Right cardiac atrium (tissue), 5 donors: ENCODE measurements around the gene CELF4. TPM values are rescaled to one million over a fixed set of nuclear protein-coding genes. Genes with fewer than 3 reads are reported as not detected.

Experiments
- ATAC-seq, 2 donors: fragments of 200-7000 bp; cut with Tn5 transposase; one replicate each; pipeline versions ENCODE4 v1.8.0 to v1.9.1; 2020; ENCODE audit warnings: moderate library complexity in 2 of 2, mild to moderate bottlenecking in 1 of 2
- DNase-seq, 3 donors: peaks; one replicate each; pipeline ENCODE4 v3.0.0-alpha.2; 2020
- H3K27ac ChIP-seq: one replicate; pipeline ENCODE4 v1.5.1; 2013; ENCODE audit warnings: mild to moderate bottlenecking, low read length, control low read depth, moderate library complexity
- H3K27me3 ChIP-seq: one replicate; pipeline ENCODE4 v1.6.1; 2013; ENCODE audit not compliant: control insufficient read depth, insufficient read depth
- H3K4me1 ChIP-seq: one replicate; pipeline ENCODE4 v1.6.1; 2013; ENCODE audit warnings: low read length; ENCODE audit not compliant: control insufficient read depth, insufficient read depth
- H3K4me3 ChIP-seq: one replicate; pipeline ENCODE4 v1.5.1; 2013; ENCODE audit warnings: low read length, control low read depth
- H3K9me3 ChIP-seq: one replicate; pipeline ENCODE4 v1.6.1; 2013; ENCODE audit warnings: low read length; ENCODE audit not compliant: control insufficient read depth
- WGBS: extraction: QIAGEN DNeasy Blood & Tissue Kit; methylation state at CpG from one replicate; pipeline ENCODE4 v1.1.7; 2013; 5-methylcytosine and 5-hydroxymethylcytosine counted together
- intact Hi-C, 4 donors: fragments of 100-400 bp; cut with DNase I; formaldehyde crosslinking; loops; one replicate each; pipeline versions ENCODE4 v1.11.0 to v1.14.0; 2022 to 2023
- polyA plus RNA-seq: library from polyadenylated mRNA; stranded (reverse); fragments of 200-250 nt; gene quantifications from one replicate; pipeline ENCODE4 v1.2.3, GENCODE V29; 2013
- total RNA-seq, 4 donors: library from RNA; stranded (reverse); fragmentation: NEBNext Ultra II Directional; extraction: Animal tissue kit (Norgen Biotek cat#: 25700); gene quantifications; one replicate each; pipeline ENCODE4 v1.2.1, GENCODE V29; 2021
- donor health status: healthy with polysubstance abuse.
- donor health status: DM: no; HTN: yes; CAD: no.
- donor health status: DM: no; HTN: no; CAD: no.
- donor health status: DM: no; HTN: yes; CAD: no; lungs with severe emphysema.
- donor health status: DM: yes; HTN: yes; CAD: no.

Gene CELF4
- total and polyA plus RNA-seq, 5 donors = 0.79 to 1.4 (median 1.1) TPM

DNA sequence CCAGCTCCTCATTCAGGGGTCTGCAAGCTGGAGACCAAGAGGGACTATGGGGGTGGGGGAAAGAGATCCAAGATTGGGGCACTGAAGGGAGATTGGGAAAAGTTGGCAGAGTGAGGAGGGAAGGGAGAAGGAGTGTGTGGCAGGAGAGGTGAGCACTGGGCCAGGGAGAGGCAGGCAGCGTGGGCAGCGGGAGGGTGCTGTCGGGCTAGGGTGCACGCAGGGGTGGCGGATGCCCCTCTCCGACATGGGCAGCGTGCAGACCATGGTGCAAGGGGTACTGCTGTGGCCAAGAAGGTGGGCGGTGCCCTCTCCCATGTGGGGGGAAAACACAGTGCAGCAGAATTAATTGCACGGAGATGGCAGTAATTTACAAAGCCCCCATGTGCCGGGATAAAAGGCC, 74.1 kb downstream of the CELF4 start:
- no peaks in the 10 kb centered on the region for H3K27me3 ChIP-seq
- no peak overlapping the region for H3K27ac ChIP-seq
- intact Hi-C loops = no loop called here
- no peak overlapping the region for H3K4me3 ChIP-seq
- DNase-seq (no peak), ATAC-seq (no peak)
- no peaks in the 10 kb centered on the region for H3K4me1 ChIP-seq
- 77% methylated on average over 10 of the region's 10 CpGs for WGBS
- H3K9me3 ChIP-seq = no peaks in the 10 kb centered on the region

DNA sequence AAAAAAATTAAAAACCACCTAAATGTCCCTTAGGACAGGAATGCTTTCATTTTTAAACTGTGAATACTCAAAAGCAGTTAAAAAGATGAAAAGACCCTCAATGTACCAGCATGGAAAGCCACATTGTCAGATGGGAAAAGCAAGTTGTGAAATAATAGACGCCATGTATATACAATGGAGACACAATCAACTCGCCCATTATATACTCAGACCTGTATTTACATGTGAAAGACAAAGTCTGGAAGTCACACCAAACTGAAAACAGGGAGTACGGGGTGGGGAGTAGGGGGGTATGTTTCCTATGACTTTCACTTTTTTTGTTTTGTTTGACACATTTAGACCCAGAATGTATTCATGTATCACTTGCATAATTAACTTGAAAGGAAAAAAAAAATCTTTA, 75.6 kb downstream of the CELF4 start:
- intact Hi-C loops = no loop called here
- Histone ChIP-seq H3K9me3 (no peaks in the 10 kb centered on the region), H3K27ac (no peak overlapping the region), H3K4me1 (no peaks in the 10 kb centered on the region), H3K4me3 (no peak overlapping the region), H3K27me3 (no peaks in the 10 kb centered on the region)
- ATAC-seq = no peak
- DNase-seq = no peak
- WGBS = 73% methylated on average over 3 of the region's 3 CpGs

DNA sequence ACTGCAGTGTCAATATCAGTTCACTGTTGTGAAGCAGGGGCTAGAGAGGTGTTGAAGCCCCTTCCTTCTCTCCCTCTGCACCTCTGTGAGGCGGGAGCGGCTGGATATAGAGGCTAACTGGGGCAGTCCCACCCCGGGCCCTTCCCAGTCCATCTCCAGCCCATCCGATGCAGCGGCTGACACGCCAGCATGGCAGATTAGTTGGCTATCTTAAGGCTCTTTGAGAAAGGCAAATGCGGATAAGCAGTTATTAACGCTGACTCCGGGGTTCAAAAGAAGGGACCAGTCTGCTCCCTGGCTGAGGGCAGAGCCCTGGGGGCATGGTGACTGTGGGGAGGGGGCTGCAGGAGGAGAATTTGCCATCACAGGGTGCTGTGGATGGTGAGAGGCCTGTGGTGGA, 76.6 kb downstream of the CELF4 start:
- intact Hi-C loops = no loop called here
- Histone ChIP-seq H3K9me3 (no peaks in the 10 kb centered on the region), H3K4me1 (no peaks in the 10 kb centered on the region), H3K4me3 (no peak overlapping the region), H3K27ac (no peak overlapping the region), H3K27me3 (no peaks in the 10 kb centered on the region)
- 75% methylated on average over 9 of the region's 9 CpGs for WGBS
- ATAC-seq (no peak), DNase-seq (no peak)

DNA sequence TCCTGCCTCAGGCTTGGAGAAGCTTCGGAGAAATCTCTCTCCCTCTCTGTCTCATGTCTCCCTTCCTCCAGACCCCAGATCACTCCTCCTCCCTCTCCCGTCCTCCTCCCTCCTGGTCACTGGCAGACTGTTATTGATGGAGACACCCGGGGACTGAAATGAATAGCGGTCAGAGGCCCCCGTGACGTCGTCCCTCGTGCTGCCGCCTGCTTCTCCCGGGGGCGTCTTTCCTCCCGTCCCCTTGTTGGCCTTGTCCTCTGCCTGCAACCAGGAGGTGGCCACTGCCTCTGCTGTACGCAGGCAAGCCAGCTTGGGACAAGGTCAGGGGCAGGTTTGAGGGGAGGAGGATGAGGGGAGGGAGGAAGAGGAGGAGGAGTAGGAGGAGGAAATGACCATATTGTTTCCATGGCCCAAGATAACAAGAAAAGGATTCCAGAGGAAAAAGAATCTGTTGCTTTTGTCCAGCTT, 78.2 kb downstream of the CELF4 start:
- Histone ChIP-seq H3K4me1 (no peaks in the 10 kb centered on the region), H3K9me3 (no peaks in the 10 kb centered on the region), H3K27me3 (no peaks in the 10 kb centered on the region), H3K4me3 (no peak overlapping the region), H3K27ac (no peak overlapping the region)
- intact Hi-C loops = no loop called here
- peak; percentile 59 to 85 for ATAC-seq
- WGBS = 3% methylated on average over 13 of the region's 13 CpGs
- DNase-seq = peak in 1 of 3 donors; percentile 27

DNA sequence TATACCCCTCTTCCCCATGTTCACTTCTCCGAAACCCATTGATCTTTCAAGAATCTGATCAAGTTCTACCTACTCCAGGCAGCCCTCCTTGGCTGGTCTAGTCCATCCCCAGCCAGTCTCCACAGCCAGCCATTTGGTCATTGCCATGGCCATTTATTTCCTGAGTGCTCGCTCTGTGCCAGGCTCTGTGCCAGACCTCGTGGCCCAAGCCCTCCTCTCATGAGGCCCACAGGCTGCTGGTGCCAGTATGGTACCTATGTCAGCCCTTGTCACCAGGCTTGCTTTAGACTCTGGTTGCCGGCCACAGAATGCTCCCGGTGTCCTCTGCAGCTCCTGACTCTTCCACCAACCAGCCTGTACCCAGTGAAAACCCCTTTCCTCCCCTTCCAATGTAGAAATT, 78.8 kb downstream of the CELF4 start:
- WGBS = 68% methylated on average over 5 of the region's 5 CpGs
- Histone ChIP-seq H3K27ac (no peak overlapping the region), H3K4me1 (no peaks in the 10 kb centered on the region), H3K4me3 (no peak overlapping the region), H3K27me3 (no peaks in the 10 kb centered on the region), H3K9me3 (no peaks in the 10 kb centered on the region)
- intact Hi-C loops = no loop called here
- DNase-seq (no peak), ATAC-seq (no peak)

DNA sequence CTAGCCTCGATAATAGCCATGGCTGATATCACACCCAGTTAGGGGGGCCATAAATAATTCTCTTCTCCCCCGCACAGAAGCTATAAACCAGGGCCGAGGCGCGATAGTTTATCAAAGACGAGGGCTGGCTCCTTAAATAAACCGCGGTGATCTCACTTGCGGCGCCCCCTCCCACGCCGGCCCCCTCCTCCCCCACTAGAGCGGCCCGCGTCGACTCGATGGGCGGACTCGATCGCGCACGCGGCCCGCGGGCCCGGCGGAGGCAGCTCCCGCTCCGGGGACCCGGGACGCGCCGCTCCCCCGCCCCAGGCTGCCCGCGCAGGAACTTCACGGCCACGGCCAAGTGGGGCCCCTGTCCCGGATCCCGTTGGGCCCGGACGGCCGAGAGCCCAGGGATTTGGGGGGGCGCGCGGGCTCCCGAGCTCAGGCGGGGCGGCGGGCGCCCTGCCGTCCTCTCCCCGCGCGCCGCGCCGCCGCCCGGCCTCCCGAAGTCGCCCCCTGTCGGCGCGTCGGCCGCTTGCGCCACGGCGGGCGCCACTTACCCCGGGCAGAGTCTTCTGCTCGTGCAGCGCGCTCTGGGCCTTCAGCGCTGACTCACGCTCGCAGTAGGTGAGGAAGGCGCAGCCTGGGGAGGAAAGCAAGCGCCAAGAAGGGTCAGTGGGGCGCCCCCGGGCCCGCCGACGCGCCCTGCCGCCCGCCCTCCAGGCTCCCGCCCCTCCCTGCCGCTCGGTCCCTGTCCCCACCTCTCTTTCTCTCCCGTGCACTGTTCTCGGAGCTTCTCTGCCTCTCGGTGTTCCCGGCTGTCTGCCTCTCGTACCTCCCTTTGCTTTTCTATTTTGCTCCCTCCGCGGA, 80.4 kb downstream of the CELF4 start:
- Histone ChIP-seq H3K4me1 (no peaks in the 10 kb centered on the region), H3K27ac (no peak overlapping the region), H3K9me3 (no peaks in the 10 kb centered on the region), H3K4me3 (peak overlapping the region; percentile 7), H3K27me3 (no peaks in the 10 kb centered on the region)
- 2% methylated on average over 97 of the region's 98 CpGs for WGBS
- DNase-seq = peak in 2 of 3 donors; percentile 26 to 54
- intact Hi-C loops = no loop called here
- ATAC-seq = peak in 1 of 2 donors; percentile 54

DNA sequence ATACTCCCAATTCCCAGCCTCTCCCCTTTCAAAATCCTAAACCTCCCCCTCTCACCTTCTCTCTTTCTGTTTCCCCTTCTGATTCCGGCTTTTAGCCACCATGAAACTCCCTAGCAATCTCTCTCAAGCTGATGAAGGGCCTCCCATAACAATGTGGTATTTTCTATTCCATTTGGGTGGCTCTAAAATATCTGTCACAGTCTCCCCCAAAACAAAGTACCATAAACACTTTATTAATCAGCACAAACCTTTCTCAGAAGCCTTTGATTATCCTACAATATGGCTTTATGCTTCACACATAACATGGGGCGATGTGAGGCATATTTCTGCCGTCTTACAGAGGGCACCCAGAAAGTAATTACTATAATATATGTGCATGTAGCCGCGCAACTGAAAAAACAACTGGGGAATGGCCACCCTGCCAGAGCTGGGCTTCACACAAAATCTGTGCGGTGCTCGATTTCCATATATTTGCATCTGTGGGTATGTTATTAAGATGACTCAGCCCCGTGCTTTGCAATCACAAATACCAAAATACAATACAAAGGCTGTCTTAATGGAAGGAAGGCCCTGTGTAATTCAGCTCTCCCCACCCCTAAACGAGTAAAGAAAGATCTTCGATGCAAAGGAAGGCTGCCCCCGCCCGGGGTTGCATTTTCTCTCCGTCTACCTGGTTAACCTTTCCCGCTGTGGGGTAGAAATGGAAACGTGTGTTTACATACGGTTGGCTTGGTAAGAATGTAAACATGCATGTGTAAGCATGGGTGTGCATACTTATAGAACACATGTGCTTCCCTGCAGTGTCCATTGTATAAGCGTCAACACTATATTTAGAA, 81.4 kb downstream of the CELF4 start:
- DNase-seq (no peak), ATAC-seq (no peak)
- Histone ChIP-seq H3K4me3 (no peak overlapping the region), H3K27me3 (no peaks in the 10 kb centered on the region), H3K9me3 (no peaks in the 10 kb centered on the region), H3K4me1 (no peaks in the 10 kb centered on the region), H3K27ac (no peak overlapping the region)
- 31% methylated on average over 17 of the region's 17 CpGs for WGBS
- intact Hi-C loops = no loop called here

DNA sequence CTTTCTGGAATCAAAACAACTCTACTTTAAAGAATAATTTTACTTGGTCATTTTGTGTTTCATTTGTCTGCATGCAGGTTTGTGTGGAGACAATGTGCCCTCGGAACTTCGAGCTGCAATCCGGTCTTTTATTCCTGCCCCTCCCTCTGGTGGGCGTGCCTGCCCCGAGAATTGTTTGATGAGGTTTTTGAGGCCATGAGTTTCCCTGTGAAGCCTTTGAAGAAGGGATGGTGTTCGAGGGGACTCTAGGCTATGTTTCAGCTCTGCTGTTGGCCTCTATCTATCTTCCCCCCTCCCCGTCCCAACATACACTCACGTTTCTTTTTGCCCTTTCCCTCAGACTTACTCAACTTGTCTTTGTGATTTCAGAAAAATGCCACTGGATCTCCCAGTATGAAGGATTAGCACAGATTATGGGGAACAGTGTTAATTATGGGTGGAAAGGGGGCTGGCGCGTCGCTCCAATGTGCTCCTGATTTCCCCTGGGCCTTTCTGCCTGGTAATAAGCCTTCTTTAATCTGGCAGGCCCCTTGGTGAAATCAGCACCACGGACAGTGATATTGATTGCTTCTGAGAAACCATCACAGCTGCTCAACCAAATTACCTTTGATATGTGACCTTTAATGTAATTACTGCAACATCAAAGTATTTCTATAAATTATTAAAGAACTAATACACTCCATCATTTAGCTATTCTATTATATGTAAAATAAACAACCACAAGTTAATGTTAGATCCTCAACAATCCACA, 82.2 kb downstream of the CELF4 start:
- no peak for DNase-seq
- WGBS = 47% methylated on average over 12 of the region's 12 CpGs
- Histone ChIP-seq H3K9me3 (no peaks in the 10 kb centered on the region), H3K4me1 (no peaks in the 10 kb centered on the region), H3K27me3 (no peaks in the 10 kb centered on the region), H3K27ac (no peak overlapping the region), H3K4me3 (no peak overlapping the region)
- no peak for ATAC-seq
- intact Hi-C loops = no loop called here

DNA sequence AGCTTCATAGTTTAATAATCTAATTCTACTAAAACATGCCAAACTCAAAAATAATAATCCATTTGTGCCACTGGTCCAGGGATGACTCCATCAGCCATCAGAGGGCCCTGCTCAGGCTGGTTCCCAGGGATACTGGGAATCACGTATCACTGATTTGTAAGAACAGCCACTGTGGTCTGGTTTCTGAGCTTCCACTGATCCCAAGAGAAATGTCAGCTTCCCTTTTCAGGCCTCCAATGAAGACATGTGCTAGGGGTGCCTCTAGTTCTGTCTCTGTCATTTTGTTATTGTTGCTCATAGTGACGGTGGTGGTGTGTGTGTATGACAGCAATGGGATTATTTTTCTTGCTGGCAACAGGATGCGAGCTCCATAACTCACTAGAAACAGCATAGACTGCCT, 83.2 kb downstream of the CELF4 start:
- Histone ChIP-seq H3K9me3 (no peaks in the 10 kb centered on the region), H3K27ac (no peak overlapping the region), H3K27me3 (no peaks in the 10 kb centered on the region), H3K4me3 (no peak overlapping the region), H3K4me1 (no peaks in the 10 kb centered on the region)
- WGBS = 50% methylated on average over 3 of the region's 3 CpGs
- no peak for ATAC-seq
- intact Hi-C loops = no loop called here
- no peak for DNase-seq

DNA sequence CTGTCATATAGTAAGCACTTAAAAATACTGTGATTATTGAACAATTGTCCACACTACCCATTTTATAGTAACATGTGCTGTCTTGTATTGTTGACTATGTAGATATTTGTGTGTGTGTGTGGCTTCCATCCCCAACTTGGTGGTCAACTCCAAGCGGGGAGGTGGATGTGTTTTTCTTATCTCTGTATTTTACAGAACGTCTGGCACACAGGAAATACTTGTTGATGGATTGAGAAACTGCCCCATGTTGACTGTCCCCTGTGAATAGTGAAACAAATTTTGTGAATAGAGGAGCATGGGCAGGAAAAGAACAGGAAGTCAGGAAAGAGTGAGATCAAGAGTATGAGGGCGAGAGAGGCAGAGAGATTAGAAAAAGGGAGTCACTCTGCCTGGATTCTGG, 83.6 kb downstream of the CELF4 start:
- H3K4me1 ChIP-seq = no peaks in the 10 kb centered on the region
- no peaks in the 10 kb centered on the region for H3K27me3 ChIP-seq
- intact Hi-C loops = no loop called here
- DNase-seq = no peak
- no peak for ATAC-seq
- no peak overlapping the region for H3K4me3 ChIP-seq
- WGBS = 26% methylated on average over 3 of the region's 3 CpGs
- no peaks in the 10 kb centered on the region for H3K9me3 ChIP-seq
- no peak overlapping the region for H3K27ac ChIP-seq

DNA sequence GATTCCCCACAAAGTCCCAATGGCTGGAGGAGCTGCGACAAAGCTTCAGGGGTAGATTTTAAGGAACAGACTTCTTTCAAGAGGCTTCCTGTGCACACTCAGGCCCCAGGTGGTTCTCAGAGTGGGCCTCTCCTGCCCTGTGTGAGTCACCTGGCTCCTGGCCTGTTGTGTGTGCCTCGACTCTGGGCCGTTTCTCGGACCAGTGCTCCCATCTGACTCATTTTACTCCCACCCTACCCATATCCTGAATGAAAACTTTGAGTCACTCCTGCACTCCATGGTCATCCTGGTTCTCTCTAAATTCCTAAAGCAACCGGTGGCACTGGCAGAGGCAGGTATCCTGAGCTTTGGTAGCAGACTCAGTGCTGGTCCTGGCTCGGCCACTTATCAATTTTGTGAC, 84.1 kb downstream of the CELF4 start:
- H3K9me3 ChIP-seq = no peaks in the 10 kb centered on the region
- WGBS = 83% methylated on average over 6 of the region's 6 CpGs
- H3K27ac ChIP-seq = no peak overlapping the region
- intact Hi-C loops = no loop called here
- H3K4me3 ChIP-seq = no peak overlapping the region
- H3K27me3 ChIP-seq = no peaks in the 10 kb centered on the region
- H3K4me1 ChIP-seq = no peaks in the 10 kb centered on the region
- ATAC-seq (no peak), DNase-seq (no peak)
